ENCODE results near the gene TCEA2. TPM values are rescaled to one million over a fixed set of nuclear protein-coding genes. Genes with fewer than 3 reads are reported as not detected.

TCEA2 gene
- total and polyA plus RNA-seq, 2 of the 13 experiments (the other 11 are each of a cell fraction or from before 2014, with no cell fraction given) = 28.1 to 33.7 TPM

DNA sequence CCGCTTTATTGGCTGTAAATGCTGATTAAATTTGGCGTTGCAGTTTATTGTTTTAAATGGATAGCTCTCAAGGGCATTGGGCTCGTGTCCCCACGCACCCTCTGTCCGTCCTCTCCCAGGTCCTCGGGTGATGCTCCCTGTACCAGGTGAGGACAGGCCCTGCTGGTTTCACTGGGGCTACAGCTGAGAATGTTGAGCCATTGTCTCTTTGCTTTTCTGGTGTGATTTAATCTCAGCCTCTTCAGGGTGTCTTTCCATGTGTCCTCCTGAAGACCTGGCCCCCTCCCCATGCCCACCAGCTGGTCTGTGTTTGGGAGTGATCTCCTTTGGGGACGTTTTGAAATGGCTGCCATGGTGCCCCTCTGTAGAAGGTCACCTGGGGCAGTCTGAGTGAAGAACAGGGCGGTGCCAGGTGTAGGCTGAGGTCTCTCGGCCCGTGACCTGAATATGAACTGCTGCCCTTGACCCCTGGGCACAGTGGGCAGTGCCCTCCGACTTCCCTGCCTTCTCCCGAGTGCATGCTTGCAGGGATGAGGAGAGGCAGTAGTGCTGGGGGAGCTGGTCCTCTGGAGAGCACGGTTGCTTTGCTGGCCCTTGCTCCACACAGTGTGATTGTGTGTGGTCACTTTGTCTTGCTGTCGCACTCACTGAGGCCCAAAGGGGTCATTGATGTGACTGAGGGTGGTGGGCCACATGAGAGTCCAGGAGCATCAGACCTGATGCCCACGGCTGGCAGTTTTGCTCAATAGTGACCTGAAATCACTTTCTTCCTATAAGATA, 39.4 kb upstream of the TCEA2 start (continued):
- peak; percentile 80 for TF ChIP-seq DNMT1 (CRISPR knock-in tag; IDR thresholded peaks at IDR 0.05)
- no peak for TF ChIP-seq HOXD1 (CRISPR knock-in tag; IDR thresholded peaks at IDR 0.05)
- TF ChIP-seq HNRNPH1 (optimal IDR thresholded peaks at IDR 0.05; ENCODE audit: low read depth, low read length) = no peak
- TF ChIP-seq, protein P1, sequence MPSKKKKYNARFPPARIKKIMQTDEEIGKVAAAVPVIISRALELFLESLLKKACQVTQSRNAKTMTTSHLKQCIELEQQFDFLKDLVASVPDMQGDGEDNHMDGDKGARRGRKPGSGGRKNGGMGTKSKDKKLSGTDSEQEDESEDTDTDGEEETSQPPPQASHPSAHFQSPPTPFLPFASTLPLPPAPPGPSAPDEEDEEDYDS (CRISPR knock-in tag; IDR thresholded peaks at IDR 0.05) = no peak
- no peak for TF ChIP-seq TCF7 (IDR thresholded peaks at IDR 0.05; ENCODE audit: low read depth)
- TF ChIP-seq KLF9 (CRISPR knock-in tag; IDR thresholded peaks at IDR 0.05; ENCODE audit: low read depth) = no peak
- 0 out of 2 replicates have a peak, but pooled peaks have one; percentile 46 for TF ChIP-seq NFE2L1 (CRISPR knock-in tag; IDR thresholded peaks at IDR 0.05; ENCODE audit: borderline replicate concordance)
- TF ChIP-seq, protein P2, sequence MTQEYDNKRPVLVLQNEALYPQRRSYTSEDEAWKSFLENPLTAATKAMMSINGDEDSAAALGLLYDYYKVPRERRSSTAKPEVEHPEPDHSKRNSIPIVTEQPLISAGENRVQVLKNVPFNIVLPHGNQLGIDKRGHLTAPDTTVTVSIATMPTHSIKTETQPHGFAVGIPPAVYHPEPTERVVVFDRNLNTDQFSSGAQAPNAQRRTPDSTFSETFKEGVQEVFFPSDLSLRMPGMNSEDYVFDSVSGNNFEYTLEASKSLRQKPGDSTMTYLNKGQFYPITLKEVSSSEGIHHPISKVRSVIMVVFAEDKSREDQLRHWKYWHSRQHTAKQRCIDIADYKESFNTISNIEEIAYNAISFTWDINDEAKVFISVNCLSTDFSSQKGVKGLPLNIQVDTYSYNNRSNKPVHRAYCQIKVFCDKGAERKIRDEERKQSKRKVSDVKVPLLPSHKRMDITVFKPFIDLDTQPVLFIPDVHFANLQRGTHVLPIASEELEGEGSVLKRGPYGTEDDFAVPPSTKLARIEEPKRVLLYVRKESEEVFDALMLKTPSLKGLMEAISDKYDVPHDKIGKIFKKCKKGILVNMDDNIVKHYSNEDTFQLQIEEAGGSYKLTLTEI (CRISPR knock-in tag; conservative IDR thresholded peaks at IDR 0.05) = no peak
- TF ChIP-seq, protein P3, sequence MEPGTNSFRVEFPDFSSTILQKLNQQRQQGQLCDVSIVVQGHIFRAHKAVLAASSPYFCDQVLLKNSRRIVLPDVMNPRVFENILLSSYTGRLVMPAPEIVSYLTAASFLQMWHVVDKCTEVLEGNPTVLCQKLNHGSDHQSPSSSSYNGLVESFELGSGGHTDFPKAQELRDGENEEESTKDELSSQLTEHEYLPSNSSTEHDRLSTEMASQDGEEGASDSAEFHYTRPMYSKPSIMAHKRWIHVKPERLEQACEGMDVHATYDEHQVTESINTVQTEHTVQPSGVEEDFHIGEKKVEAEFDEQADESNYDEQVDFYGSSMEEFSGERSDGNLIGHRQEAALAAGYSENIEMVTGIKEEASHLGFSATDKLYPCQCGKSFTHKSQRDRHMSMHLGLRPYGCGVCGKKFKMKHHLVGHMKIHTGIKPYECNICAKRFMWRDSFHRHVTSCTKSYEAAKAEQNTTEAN (CRISPR knock-in tag; conservative IDR thresholded peaks at IDR 0.05) = no peak
- no peak for TF ChIP-seq ZBTB42 (CRISPR knock-in tag; IDR thresholded peaks at IDR 0.05)
- TF ChIP-seq, protein P4, sequence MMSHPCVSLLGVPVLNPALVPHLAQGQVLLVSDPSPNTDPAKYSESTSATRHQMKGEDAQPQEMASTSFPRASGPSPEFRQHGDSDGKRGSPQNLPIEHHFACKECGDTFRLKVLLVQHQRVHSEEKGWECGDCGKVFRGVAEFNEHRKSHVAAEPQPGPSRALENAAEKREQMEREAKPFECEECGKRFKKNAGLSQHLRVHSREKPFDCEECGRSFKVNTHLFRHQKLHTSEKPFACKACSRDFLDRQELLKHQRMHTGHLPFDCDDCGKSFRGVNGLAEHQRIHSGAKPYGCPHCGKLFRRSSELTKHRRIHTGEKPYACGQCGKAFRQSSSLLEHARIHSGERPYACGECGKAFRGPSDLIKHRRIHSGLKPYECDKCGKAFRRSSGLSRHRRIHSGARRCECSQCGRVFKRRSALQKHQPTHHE (CRISPR knock-in tag; IDR thresholded peaks at IDR 0.05; ENCODE audit: borderline replicate concordance) = no peak
- no peak for TF ChIP-seq ZNF562 (CRISPR knock-in tag; IDR thresholded peaks at IDR 0.05; ENCODE audit: borderline replicate concordance)
- no peak for TF ChIP-seq ZNF761 (CRISPR knock-in tag; conservative IDR thresholded peaks at IDR 0.05)
- TF ChIP-seq, protein P5, sequence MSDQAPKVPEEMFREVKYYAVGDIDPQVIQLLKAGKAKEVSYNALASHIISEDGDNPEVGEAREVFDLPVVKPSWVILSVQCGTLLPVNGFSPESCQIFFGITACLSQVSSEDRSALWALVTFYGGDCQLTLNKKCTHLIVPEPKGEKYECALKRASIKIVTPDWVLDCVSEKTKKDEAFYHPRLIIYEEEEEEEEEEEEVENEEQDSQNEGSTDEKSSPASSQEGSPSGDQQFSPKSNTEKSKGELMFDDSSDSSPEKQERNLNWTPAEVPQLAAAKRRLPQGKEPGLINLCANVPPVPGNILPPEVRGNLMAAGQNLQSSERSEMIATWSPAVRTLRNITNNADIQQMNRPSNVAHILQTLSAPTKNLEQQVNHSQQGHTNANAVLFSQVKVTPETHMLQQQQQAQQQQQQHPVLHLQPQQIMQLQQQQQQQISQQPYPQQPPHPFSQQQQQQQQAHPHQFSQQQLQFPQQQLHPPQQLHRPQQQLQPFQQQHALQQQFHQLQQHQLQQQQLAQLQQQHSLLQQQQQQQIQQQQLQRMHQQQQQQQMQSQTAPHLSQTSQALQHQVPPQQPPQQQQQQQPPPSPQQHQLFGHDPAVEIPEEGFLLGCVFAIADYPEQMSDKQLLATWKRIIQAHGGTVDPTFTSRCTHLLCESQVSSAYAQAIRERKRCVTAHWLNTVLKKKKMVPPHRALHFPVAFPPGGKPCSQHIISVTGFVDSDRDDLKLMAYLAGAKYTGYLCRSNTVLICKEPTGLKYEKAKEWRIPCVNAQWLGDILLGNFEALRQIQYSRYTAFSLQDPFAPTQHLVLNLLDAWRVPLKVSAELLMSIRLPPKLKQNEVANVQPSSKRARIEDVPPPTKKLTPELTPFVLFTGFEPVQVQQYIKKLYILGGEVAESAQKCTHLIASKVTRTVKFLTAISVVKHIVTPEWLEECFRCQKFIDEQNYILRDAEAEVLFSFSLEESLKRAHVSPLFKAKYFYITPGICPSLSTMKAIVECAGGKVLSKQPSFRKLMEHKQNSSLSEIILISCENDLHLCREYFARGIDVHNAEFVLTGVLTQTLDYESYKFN (CRISPR knock-in tag; conservative IDR thresholded peaks at IDR 0.05) = no peak
- no peak for TF ChIP-seq ZNF101 (CRISPR knock-in tag; IDR thresholded peaks at IDR 0.05; ENCODE audit: borderline replicate concordance, low read depth)
- TF ChIP-seq, protein P6, sequence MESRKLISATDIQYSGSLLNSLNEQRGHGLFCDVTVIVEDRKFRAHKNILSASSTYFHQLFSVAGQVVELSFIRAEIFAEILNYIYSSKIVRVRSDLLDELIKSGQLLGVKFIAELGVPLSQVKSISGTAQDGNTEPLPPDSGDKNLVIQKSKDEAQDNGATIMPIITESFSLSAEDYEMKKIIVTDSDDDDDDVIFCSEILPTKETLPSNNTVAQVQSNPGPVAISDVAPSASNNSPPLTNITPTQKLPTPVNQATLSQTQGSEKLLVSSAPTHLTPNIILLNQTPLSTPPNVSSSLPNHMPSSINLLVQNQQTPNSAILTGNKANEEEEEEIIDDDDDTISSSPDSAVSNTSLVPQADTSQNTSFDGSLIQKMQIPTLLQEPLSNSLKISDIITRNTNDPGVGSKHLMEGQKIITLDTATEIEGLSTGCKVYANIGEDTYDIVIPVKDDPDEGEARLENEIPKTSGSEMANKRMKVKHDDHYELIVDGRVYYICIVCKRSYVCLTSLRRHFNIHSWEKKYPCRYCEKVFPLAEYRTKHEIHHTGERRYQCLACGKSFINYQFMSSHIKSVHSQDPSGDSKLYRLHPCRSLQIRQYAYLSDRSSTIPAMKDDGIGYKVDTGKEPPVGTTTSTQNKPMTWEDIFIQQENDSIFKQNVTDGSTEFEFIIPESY (CRISPR knock-in tag; IDR thresholded peaks at IDR 0.05) = no peak
- 0 out of 2 replicates have a peak, but pooled peaks have one; percentile 26 for TF ChIP-seq ZMYM3 (CRISPR knock-in tag; IDR thresholded peaks at IDR 0.05)
- peak; percentile 4; the same call in 1 of the 2 replicates for TF ChIP-seq CBX5 (CRISPR knock-in tag; IDR thresholded peaks at IDR 0.05; ENCODE audit: borderline replicate concordance)
